Heart left ventricle (tissue), 13 donors: ENCODE results near the gene EML6.

Experiments
- POLR2A ChIP-seq, 2 donors: fragments of 450-650 bp; IDR thresholded peaks; one replicate each; pipeline ENCODE4 v1.6.1; 2017; ENCODE audit warnings: antibody characterized with exemption in 2 of 2, mild to moderate bottlenecking in 2 of 2, moderate library complexity in 2 of 2
- TF ChIP-seq, protein P1 (sequence below), 12 donors: fragments of 200-600 bp; sonication (generic) in 4 of 12; IDR thresholded peaks; one replicate each; pipeline versions ENCODE4 v1.5.0 to v1.8.0; 2018 to 2022; ENCODE audit warnings: antibody characterized with exemption in 12 of 12, mild to moderate bottlenecking in 5 of 12
- donor health status: ischemic (EF 13 %, LVEDD 7.1; RV severe dilation, severe dysfunction).
- donor health status: DM: no; HTN: yes; CAD: no.
- donor health status: DM: no; HTN: no; CAD: no.
- donor health status: ischemic (EF 25% LVEDD 6.9; RV normal size, moderate dysfunction).
- donor health status: ischemic (EF 25% LVEDD 5.7; RV mildly dilated, moderate dysfunction).
- donor health status: ischemic (EF 35%, LVEDD 5.7; RV mildly dilated, moderate dysfunction).
- donor health status: nonischemic (EF 11% LVEDD 7.7; RV severe dilation, severe dysfunction).
- donor health status: DM: yes; HTN: yes; CAD: no.
- donor health status: PGD.
- donor health status: ischemic (EF 29% LVEDD 5.4; RV normal size, mild dysfunction).
- donor health status: nonischemic (EF 23%, LVEDD 6.1; RV moderate dilation, normal function).

DNA sequence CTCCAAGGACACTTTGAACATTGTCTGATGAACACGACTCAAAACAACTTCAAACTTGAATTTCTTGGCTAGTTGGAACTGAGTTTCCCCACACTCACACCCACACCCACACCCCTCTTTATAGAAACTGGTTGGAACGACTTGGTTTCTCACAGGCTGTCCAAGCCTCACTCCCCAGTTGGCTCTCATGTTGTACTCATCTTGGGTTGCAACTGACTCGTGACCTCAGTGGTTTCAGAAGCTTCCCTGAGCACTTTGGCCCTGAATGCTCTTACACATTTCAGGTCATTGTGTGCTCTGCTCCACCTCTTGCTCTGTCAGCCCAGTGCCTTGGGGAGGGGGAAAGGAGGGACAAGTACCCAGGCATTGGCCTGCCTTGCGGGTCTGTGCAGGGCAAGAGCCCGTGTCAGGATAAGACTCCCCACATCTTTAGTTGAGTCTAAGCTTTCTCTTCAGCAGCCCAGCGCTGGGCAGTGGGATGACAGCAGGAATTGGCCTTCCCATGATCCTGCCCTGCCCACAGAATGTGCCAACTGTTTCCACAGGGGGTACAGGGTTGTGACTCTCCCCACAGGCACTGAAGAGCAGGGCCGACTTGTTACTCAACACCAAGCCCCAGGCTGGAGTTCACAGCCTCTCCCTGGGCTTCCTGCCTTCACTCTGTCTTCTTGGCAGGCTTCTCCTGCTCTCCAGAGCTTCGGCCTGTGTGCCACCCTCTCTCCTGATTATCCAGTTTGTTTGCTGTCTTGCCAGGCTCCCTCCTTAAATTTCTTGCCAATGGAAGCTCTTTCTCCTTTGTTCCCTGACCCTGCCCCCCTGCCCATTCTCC, 222.1 kb downstream of the EML6 start:
- no peak for TF ChIP-seq POLR2A (IDR thresholded peaks at IDR 0.05)
- TF ChIP-seq, protein P1, sequence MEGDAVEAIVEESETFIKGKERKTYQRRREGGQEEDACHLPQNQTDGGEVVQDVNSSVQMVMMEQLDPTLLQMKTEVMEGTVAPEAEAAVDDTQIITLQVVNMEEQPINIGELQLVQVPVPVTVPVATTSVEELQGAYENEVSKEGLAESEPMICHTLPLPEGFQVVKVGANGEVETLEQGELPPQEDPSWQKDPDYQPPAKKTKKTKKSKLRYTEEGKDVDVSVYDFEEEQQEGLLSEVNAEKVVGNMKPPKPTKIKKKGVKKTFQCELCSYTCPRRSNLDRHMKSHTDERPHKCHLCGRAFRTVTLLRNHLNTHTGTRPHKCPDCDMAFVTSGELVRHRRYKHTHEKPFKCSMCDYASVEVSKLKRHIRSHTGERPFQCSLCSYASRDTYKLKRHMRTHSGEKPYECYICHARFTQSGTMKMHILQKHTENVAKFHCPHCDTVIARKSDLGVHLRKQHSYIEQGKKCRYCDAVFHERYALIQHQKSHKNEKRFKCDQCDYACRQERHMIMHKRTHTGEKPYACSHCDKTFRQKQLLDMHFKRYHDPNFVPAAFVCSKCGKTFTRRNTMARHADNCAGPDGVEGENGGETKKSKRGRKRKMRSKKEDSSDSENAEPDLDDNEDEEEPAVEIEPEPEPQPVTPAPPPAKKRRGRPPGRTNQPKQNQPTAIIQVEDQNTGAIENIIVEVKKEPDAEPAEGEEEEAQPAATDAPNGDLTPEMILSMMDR (IDR thresholded peaks at IDR 0.05): no peak
